WERI-Rb-1 (cell line): ENCODE results near the gene TBX10.
A peak's percentile ranks its signal among the peaks of the same experiment; 100 is the strongest.

Source experiments
- DNase-seq: peaks from one replicate; pipeline ENCODE4 v3.0.0-alpha.2; 2020
- H3K27ac ChIP-seq: fragments of 250-450 bp; sonication (Bioruptor Pico); 2 replicates; pipeline ENCODE4 v1.5.1; 2020; ENCODE audit warnings: mild to moderate bottlenecking, moderate library complexity
- H3K27me3 ChIP-seq: fragments of 250-450 bp; sonication (Bioruptor Pico); 2 replicates; pipeline ENCODE4 v1.5.1; 2021; ENCODE audit warnings: mild to moderate bottlenecking, low read depth, moderate library complexity; ENCODE audit not compliant: insufficient read depth, severe bottlenecking
- H3K36me3 ChIP-seq: fragments of 250-450 bp; sonication (Bioruptor Pico); 2 replicates; pipeline ENCODE4 v1.5.1; 2020; ENCODE audit warnings: mild to moderate bottlenecking, moderate library complexity
- H3K4me3 ChIP-seq: 2 replicates; pipeline ENCODE4 v1.5.1; 2011; ENCODE audit warnings: low read depth, mild to moderate bottlenecking, control low read depth, low read length
- H3K9me3 ChIP-seq: fragments of 250-450 bp; sonication (Bioruptor Pico); 2 replicates; pipeline ENCODE4 v1.5.1; 2021; ENCODE audit warnings: mild to moderate bottlenecking, moderate library complexity; ENCODE audit not compliant: severe bottlenecking
- TF ChIP-seq, protein P1 (sequence below): IDR thresholded peaks from 2 replicates; pipeline ENCODE4 v1.5.1; 2011; ENCODE audit warnings: low read depth, mild to moderate bottlenecking, control low read depth, inconsistent platforms, low read length

The TBX10 gene

DNA sequence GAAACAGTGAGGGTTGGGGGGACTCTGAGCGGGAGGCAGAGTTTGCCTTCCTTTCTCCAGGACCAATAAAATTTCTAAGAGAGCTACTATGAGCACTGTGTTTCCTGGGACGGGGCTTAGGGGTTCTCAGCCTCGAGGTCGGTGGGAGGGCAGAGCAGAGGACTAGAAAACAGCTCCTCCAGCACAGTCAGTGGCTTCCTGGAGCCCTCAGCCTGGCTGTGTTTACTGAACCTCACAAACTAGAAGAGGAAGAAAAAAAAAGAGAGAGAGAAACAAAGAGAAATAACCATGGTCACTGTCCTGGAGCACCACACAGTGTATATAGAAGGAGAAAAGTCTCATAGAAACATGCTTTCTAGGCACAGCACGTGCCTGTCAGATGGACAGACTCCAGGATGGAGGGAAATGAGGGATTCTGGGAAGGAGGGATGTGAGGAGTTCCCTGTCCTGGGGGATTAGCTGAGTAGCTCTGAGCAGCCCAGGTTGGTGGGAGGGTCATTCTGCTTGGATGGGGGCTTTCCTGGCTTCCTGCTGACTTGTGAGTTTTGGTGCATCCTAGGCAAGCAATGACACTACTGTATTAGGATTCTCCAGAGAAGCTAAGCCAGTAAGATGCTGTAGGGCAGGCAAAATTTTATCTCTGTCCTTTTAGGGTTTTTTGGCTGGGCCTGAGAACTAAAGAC is 52.9 kb downstream of the TBX10 start:
- Histone ChIP-seq H3K27ac (no peak overlapping the region), H3K9me3 (no peaks in the 10 kb centered on the region), H3K27me3 (no peaks in the 10 kb centered on the region), H3K4me3 (no peak overlapping the region), H3K36me3 (no peaks in the 10 kb centered on the region)
- DNase-seq, result no peak
- TF ChIP-seq, protein P1, sequence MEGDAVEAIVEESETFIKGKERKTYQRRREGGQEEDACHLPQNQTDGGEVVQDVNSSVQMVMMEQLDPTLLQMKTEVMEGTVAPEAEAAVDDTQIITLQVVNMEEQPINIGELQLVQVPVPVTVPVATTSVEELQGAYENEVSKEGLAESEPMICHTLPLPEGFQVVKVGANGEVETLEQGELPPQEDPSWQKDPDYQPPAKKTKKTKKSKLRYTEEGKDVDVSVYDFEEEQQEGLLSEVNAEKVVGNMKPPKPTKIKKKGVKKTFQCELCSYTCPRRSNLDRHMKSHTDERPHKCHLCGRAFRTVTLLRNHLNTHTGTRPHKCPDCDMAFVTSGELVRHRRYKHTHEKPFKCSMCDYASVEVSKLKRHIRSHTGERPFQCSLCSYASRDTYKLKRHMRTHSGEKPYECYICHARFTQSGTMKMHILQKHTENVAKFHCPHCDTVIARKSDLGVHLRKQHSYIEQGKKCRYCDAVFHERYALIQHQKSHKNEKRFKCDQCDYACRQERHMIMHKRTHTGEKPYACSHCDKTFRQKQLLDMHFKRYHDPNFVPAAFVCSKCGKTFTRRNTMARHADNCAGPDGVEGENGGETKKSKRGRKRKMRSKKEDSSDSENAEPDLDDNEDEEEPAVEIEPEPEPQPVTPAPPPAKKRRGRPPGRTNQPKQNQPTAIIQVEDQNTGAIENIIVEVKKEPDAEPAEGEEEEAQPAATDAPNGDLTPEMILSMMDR, result no peak

DNA sequence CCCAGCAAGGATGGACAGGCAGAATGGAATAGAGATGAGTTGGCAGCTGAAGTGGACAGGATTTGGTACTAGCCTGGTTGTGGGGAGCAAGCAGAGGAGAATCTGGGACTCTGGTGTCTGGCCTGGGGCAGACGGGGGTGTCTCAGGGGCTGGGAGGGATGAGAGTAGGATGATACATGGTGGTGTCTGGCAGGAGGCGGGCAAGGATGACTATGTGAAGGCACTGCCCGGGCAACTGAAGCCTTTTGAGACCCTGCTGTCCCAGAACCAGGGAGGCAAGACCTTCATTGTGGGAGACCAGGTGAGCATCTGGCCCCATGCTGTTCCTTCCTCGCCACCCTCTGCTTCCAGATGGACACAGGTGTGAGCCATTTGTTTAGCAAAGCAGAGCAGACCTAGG is 53.7 kb downstream of the TBX10 start:
- TF ChIP-seq, protein P1, result no peak
- H3K9me3 ChIP-seq, result no peaks in the 10 kb centered on the region
- H3K36me3 ChIP-seq, result no peaks in the 10 kb centered on the region
- no peaks in the 10 kb centered on the region for H3K27me3 ChIP-seq
- no peak overlapping the region for H3K4me3 ChIP-seq
- H3K27ac ChIP-seq, result no peak overlapping the region
- no peak for DNase-seq

DNA sequence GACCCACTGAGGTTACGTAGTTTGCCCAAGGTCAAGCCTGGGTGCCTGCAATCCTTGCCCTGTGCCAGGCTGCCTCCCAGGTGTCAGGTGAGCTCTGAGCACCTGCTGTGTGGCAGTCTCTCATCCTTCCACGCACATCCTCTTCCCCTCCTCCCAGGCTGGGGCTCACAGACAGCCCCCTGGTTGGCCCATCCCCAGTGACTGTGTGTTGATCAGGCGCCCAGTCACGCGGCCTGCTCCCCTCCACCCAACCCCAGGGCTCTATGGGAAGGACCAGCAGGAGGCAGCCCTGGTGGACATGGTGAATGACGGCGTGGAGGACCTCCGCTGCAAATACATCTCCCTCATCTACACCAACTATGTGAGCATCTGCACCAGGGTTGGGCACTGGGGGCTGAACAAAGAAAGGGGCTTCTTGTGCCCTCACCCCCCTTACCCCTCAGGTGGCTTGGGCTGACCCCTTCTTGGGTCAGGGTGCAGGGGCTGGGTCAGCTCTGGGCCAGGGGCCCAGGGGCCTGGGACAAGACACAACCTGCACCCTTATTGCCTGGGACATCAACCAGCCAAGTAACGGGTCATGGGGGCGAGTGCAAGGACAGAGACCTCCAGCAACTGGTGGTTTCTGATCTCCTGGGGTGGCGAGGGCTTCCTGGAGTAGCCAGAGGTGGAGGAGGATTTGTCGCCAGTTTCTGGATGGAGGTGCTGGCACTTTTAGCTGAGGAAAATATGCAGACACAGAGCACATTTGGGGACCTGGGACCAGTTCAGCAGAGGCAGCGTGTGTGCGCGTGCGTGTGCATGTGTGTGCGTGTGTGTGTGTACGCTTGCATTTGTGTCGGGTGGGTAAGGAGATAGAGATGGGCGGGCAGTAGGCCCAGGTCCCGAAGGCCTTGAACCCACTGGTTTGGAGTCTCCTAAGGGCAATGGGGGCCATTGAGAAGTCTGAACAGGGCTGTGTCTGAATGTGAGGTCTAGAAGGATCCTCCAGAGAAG is 54.4 kb downstream of the TBX10 start:
- TF ChIP-seq, protein P1, result no peak
- Histone ChIP-seq H3K36me3 (no peaks in the 10 kb centered on the region), H3K9me3 (no peaks in the 10 kb centered on the region), H3K27me3 (no peaks in the 10 kb centered on the region), H3K27ac (no peak overlapping the region), H3K4me3 (no peak overlapping the region)
- DNase-seq, result no peak

DNA sequence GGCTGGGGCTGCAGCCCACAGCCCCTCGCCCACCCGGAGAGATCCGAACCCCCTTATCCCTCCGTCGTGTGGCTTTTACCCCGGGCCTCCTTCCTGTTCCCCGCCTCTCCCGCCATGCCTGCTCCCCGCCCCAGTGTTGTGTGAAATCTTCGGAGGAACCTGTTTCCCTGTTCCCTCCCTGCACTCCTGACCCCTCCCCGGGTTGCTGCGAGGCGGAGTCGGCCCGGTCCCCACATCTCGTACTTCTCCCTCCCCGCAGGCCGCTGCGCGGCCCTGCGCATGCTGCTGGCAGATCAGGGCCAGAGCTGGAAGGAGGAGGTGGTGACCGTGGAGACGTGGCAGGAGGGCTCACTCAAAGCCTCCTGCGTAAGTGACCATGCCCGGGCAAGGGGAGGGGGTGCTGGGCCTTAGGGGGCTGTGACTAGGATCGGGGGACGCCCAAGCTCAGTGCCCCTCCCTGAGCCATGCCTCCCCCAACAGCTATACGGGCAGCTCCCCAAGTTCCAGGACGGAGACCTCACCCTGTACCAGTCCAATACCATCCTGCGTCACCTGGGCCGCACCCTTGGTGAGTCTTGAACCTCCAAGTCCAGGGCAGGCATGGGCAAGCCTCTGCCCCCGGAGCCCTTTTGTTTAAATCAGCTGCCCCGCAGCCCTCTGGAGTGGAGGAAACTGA is 55.2 kb downstream of the TBX10 start:
- TF ChIP-seq, protein P1, result no peak
- peak overlapping the region; percentile 67 for H3K27ac ChIP-seq

DNA sequence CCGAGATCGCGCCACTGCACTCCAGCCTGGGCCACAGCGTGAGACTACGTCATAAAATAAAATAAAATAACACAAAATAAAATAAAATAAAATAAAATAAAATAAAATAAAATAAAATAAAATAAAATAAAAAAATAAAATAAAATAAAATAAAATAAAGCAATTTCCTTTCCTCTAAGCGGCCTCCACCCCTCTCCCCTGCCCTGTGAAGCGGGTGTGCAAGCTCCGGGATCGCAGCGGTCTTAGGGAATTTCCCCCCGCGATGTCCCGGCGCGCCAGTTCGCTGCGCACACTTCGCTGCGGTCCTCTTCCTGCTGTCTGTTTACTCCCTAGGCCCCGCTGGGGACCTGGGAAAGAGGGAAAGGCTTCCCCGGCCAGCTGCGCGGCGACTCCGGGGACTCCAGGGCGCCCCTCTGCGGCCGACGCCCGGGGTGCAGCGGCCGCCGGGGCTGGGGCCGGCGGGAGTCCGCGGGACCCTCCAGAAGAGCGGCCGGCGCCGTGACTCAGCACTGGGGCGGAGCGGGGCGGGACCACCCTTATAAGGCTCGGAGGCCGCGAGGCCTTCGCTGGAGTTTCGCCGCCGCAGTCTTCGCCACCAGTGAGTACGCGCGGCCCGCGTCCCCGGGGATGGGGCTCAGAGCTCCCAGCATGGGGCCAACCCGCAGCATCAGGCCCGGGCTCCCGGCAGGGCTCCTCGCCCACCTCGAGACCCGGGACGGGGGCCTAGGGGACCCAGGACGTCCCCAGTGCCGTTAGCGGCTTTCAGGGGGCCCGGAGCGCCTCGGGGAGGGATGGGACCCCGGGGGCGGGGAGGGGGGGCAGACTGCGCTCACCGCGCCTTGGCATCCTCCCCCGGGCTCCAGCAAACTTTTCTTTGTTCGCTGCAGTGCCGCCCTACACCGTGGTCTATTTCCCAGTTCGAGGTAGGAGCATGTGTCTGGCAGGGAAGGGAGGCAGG is 56.0 kb downstream of the TBX10 start, which contains the start of gene GSTP1:
TSS of gene GSTP1 (plus strand) at position 566 of the 958 bp plus-strand sequence. CDS start at position 598, 32 bp downstream.
- TF ChIP-seq, protein P1, result peak; percentile 40; the same call in 1 of the 2 replicates
- no peaks in the 10 kb centered on the region for H3K27me3 ChIP-seq
- H3K9me3 ChIP-seq, result no peaks in the 10 kb centered on the region
- H3K4me3 ChIP-seq, result peak within 1 kb of the TSS; percentile 33
- peak within 1 kb of the TSS; percentile 67 for H3K27ac ChIP-seq
- peak; percentile 69 for DNase-seq
- H3K36me3 ChIP-seq, result no peaks in the 10 kb centered on the region

More for the DNA sequence above, 55.2 kb downstream of the TBX10 start:
- DNase-seq, result peak; percentile 44
- H3K27me3 ChIP-seq, result no peaks in the 10 kb centered on the region
- peak overlapping the region; percentile 33 for H3K4me3 ChIP-seq
- H3K36me3 ChIP-seq, result no peaks in the 10 kb centered on the region
- H3K9me3 ChIP-seq, result no peaks in the 10 kb centered on the region
